ENCODE measurements around the gene SPDYE1.

Gene SPDYE1

GRCh38 chr7:44044315-44045225, 46.9 kb downstream of the SPDYE1 start, which contains the start of gene DBNL:
DBNL (plus strand) TSS chr7:44044702; CDS start chr7:44044738, 36 bp downstream.
- peak; percentile 85 for DNase-seq (ENCODE audit: low read depth)

GRCh38 chr7:44045226-44046014, 47.7 kb downstream of the SPDYE1 start:
- no peak for DNase-seq (ENCODE audit: low read depth)

DNA sequence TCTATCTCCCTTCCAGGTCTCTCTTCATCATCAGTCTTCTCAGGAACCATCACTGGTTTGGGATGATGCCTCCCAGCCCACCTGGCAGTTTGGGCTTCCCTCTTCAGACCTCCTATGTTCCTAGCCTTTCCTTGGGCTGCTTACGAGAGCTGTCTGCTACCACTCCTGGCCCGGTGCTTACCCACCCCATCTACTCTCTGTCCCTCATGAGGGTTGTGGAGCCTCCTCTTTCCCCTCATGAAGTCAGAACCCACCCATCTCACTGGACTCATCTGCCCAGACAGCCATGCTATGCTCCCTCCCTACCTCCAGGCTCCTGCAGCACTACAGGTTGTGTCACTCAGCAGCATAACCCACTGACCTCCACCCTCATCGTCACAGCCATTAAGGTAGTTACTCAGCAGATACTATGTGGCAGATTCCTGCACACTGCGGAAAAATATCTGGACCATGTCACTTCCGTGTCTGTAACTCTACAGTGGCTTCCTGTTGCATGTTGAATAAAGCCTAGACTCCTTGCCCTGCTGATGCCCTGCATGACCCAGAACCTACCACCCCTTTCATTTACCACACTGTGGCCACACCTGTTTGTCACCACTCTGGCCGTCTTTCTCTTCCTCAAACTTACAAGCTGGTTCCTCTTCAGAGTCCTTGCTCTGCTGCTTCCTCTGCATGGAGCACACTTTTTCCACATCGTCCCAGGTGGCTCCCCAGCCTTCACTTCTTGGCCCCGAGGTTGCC, 48.8 kb downstream of the SPDYE1 start:
- no peak for DNase-seq (ENCODE audit: low read depth)

- no peak for DNase-seq (ENCODE audit: low read depth)
Observed at GRCh38 chr7:44048031-44048795, 50.5 kb downstream of the SPDYE1 start.

DNA sequence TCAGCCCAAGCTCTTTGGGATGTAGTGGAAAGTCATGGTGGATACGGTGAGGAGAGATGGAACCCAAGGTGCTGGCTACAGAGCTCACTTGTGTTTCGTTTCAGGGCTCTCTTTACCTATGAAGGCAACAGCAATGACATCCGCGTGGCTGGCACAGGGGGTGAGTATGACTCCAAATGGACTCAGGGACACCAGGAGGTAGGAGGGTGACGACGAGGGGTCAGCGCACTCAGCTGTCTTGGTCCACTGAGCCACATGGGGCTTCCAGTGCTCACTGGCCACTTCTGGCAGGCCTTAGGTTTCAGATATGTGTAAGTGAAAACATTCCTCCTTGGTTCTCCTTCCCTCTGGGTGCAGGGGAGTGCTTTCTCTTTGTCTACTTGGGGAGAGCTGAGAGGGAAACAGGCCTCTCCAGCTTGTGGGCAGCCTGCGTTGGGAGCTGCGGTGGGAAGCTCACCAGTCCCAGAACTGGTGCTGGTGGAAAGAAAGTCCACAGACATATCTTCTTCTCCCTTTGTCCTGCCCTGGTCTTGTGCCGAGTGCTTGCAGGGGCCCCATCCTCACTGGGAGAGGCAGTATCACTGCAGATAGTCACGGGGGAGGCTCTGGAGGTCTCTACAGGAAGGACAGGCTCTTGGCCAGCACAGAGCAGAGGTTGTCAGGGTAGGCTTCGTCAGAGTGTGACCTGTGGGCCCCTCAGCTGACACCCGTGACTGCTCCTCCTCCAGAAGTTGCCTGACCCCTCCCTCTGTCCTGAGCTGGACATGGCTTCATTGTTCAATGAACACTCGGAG, 52.6 kb downstream of the SPDYE1 start:
- no peak for DNase-seq (ENCODE audit: low read depth)

DNA sequence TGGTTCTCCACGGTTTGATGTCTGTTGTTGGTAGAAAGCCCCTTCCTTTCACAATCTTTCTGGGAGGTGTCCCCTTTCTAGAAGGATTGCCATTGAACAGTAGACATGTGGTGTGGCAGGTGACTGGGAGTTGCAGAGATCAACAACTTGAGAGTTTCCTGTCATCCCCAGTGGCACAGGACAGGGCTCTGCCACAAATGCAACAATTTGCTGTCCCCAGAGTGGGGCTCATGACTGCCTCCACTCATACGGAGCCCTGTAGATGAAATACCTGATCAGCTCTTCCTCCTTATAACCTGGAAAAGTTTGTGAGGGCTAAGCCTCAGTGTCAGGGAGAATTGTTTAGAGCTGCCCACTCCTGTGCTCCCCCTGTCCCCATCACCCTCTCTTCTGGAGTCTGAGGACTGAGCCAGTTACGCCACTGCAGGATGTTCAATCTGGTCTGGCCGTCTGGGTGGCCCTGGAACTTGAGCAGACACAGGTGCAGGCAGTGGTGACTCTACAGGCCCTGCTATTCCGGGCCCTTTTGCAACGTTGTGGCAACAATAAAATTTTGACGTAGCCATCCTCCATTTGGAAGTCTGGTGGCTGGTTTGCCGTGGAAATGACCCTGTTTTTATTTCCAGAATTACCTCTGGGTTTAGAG, 53.3 kb downstream of the SPDYE1 start:
- DNase-seq (ENCODE audit: low read depth): no peak

DNA sequence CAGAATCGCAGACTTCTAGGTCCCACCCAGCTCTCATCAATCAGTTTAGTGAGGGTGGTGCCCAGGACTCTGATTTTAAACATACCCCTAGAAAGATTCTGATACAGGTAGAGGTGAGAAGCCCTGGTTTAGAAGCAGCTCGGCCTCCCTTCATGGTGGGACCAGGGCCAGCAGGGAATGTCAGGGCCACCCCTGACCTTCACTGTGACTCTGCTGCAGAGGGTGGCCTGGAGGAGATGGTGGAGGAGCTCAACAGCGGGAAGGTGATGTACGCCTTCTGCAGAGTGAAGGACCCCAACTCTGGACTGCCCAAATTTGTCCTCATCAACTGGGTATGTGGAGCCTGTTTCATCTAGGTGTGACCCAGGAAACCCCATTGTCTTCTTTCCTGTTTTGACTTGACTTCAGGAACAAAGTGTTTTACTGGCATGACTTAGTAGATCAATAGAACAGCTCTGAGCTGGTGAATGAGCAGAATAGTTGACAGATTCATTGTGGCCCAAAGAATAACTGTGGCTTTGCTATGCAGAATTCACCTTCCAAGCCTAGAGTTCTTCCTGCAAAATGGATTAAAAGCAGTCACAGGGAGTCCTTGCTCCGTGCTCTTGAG, 54.0 kb downstream of the SPDYE1 start:
- DNase-seq (ENCODE audit: low read depth): no peak

DNA sequence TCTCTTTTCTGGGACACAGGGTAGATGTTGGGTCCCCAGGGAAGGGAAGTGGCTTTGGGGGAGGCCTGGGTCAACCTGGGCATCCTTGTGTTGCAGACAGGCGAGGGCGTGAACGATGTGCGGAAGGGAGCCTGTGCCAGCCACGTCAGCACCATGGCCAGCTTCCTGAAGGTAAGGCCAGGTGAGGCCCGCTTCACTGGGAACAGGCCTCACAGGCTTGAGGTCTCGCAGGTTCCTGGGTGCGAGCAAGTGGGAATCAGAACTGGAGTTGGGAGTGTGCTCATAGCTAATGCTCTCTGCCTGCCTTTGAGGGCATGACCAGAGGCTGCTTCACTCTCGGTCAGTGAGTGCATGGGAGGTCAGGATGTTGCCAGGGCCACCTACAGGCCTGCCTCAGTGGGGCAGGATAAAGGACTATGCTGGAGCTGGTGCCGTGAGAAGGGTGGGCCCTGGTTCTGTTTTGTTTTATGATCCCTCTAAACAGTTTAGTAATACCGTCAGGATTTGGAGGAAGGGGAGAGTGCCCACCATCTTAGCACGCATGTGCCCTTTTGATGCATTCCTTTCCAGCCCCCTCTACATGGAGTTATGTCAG, 55.2 kb downstream of the SPDYE1 start:
- no peak for DNase-seq (ENCODE audit: low read depth)

GRCh38 chr7:44056681-44057080, 59.0 kb downstream of the SPDYE1 start:
- DNase-seq (ENCODE audit: low read depth): no peak

- no peak for DNase-seq (ENCODE audit: low read depth)
Observed at GRCh38 chr7:44057181-44057848, 59.6 kb downstream of the SPDYE1 start.

- DNase-seq (ENCODE audit: low read depth): no peak
Observed at GRCh38 chr7:44057849-44058758, 60.4 kb downstream of the SPDYE1 start.

DNA sequence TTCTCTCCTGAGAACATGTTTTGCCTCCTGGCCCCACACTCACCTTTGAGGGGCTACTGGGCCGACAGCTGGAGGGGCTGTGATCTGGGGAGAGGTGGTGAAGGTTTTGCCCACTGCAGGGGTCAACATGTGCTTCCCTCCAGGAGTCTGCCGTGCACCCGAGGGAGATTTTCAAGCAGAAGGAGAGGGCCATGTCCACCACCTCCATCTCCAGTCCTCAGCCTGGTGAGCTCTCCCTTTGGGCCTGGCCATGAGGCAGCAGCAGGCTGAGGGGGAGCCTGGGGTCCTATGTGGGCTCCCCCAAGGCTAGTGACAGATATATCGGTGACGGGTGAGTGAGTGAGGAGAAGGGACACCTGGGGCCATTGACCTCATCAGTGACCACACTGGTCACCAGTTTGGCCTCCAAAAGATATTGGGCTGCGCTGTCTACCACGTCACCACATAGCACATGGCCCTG, 61.1 kb downstream of the SPDYE1 start:
- DNase-seq (ENCODE audit: low read depth): no peak

DNA sequence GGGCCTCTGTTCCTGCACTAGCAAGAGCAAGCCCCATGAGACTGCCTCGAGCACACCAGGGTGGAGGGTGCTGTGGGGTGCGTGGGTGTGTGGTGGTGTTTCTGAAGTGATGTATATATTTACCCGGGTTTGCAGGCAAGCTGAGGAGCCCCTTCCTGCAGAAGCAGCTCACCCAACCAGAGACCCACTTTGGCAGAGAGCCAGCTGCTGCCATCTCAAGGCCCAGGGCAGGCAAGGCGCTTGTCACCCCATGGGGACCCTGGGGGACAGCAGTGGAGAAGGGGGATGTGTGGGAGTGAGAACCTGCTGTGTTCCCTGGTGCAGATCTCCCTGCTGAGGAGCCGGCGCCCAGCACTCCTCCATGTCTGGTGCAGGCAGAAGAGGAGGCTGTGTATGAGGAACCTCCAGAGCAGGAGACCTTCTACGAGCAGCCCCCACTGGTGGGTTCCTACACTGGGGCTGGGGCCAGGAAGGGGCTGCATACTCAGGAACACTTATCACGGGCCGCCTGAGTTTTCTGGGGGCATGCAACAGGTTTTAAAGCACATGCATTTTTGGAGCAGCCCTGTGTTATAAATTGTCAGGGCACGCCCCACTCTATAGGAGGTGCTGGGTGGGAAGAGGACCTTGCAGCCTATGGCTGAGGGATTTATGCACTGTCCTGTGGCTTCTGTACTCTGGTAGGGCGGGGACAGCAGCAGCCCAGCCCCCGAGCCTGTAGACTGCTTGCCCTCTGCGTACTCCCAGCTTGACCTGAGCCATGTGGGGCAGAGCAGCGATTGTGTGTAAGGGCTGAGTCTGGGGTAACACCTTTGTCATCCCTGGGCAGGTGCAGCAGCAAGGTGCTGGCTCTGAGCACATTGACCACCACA, 61.8 kb downstream of the SPDYE1 start:
- DNase-seq (ENCODE audit: low read depth): no peak

Measured in iris pigment epithelial cell (primary cell).